Keratinocyte (primary cell): ENCODE results near the gene TMEM131. TPM values are rescaled to one million over a fixed set of nuclear protein-coding genes. Genes with fewer than 3 reads are reported as not detected.

Experiments
- DNase-seq: peaks from one replicate; pipeline ENCODE4 v3.0.0-alpha.2; 2011; ENCODE audit warnings: low read depth, missing footprints, low spot score
- FAIRE-seq: peaks from 2 replicates; lab custom pipeline; 2011; peaks lifted over from hg19 to GRCh38; lab: Jason Lieb, UNC
- H2AFZ ChIP-seq: 2 replicates; pipeline ENCODE4 v1.6.0; 2012; ENCODE audit warnings: low read length, control low read depth, inconsistent platforms; ENCODE audit not compliant: control insufficient read depth
- H3K27ac ChIP-seq: 2 replicates; pipeline ENCODE4 v1.5.1; 2011; ENCODE audit warnings: low read length; ENCODE audit not compliant: control insufficient read depth, insufficient read depth
- H3K27me3 ChIP-seq: 3 replicates; pipeline ENCODE4 v1.6.0; 2011; ENCODE audit warnings: low read length; ENCODE audit not compliant: control insufficient read depth, insufficient read depth; ENCODE audit errors: extremely low read depth
- H3K36me3 ChIP-seq, 2 experiments: 2 replicates in 1 of 2; 3 replicates in 1 of 2; pipeline ENCODE4 v1.5.1; 2011; ENCODE audit warnings: low read length in 2 of 2, mild to moderate bottlenecking in 1 of 2; ENCODE audit not compliant: control insufficient read depth in 2 of 2, insufficient read depth in 2 of 2; ENCODE audit errors: extremely low read depth in 1 of 2
- H3K4me1 ChIP-seq: 3 replicates; pipeline ENCODE4 v1.5.1; 2011; ENCODE audit warnings: low read length; ENCODE audit not compliant: control insufficient read depth, insufficient read depth; ENCODE audit errors: extremely low read depth
- H3K4me2 ChIP-seq: 3 replicates; pipeline ENCODE4 v1.6.0; 2011; ENCODE audit warnings: low read depth, low read length; ENCODE audit not compliant: control insufficient read depth, insufficient read depth; ENCODE audit errors: extremely low read depth
- H3K4me3 ChIP-seq, 3 experiments: fragments of 200-600 bp in 1 of 3; sonication (generic) in 1 of 3; 2 replicates in 2 of 3; 3 replicates in 1 of 3; pipeline ENCODE4 v1.5.1; 2011 to 2016; ENCODE audit warnings: low read length in 3 of 3, mild to moderate bottlenecking in 3 of 3, control low read depth in 2 of 3, inconsistent platforms in 1 of 3, low read depth in 1 of 3, mixed read lengths in 1 of 3, mixed run types in 1 of 3, moderate library complexity in 1 of 3; ENCODE audit not compliant: control insufficient read depth in 2 of 3, insufficient read depth in 2 of 3; ENCODE audit errors: extremely low read depth in 1 of 3
- H3K79me2 ChIP-seq: 2 replicates; pipeline ENCODE4 v1.6.0; 2012; ENCODE audit warnings: low read length; ENCODE audit not compliant: control insufficient read depth, insufficient read depth
- H3K9ac ChIP-seq: 3 replicates; pipeline ENCODE4 v1.6.0; 2011; ENCODE audit warnings: low read length; ENCODE audit not compliant: control insufficient read depth, insufficient read depth; ENCODE audit errors: extremely low read depth
- H3K9me1 ChIP-seq: 3 replicates; pipeline ENCODE4 v1.6.0; 2011; ENCODE audit warnings: low read length; ENCODE audit not compliant: control insufficient read depth, insufficient read depth; ENCODE audit errors: extremely low read depth
- H3K9me3 ChIP-seq: 2 replicates; pipeline ENCODE4 v1.5.1; 2012; ENCODE audit warnings: low read depth, low read length; ENCODE audit not compliant: control insufficient read depth
- H4K20me1 ChIP-seq: 3 replicates; pipeline ENCODE4 v1.6.0; 2011; ENCODE audit warnings: low read length; ENCODE audit not compliant: control insufficient read depth, insufficient read depth; ENCODE audit errors: extremely low read depth
- CTCF ChIP-seq, 3 experiments: IDR thresholded peaks in 1 of 3; conservative IDR thresholded peaks in 1 of 3; optimal IDR thresholded peaks in 1 of 3; 2 replicates in 2 of 3; 3 replicates in 1 of 3; pipeline versions ENCODE3 to v1.5.1; 2011; ENCODE audit warnings: low read length in 3 of 3, mild to moderate bottlenecking in 3 of 3, moderate library complexity in 2 of 3, control low read depth in 1 of 3, inconsistent platforms in 1 of 3; ENCODE audit not compliant: insufficient read depth in 2 of 3; ENCODE audit errors: extremely low read depth in 1 of 3
- EZH2 ChIP-seq: IDR thresholded peaks from one replicate; pipeline ENCODE4 v1.6.1; 2012; ENCODE audit warnings: inconsistent platforms, mild to moderate bottlenecking, low read length, moderate library complexity
- dilution Hi-C: fragments of 300-500 bp; cut with MboI; formaldehyde crosslinking; loops from one replicate; pipeline ENCODE4 v1.7.0; 2020; ENCODE audit warnings: low sequenced_read_pairs; ENCODE audit not compliant: extremely low pct_ligation_motif_present
- polyA plus RNA-seq, 5 experiments: library from polyadenylated mRNA; depleted of rRNA in 3 of 5; stranded (reverse) in 3 of 5; stranded (forward) in 1 of 5; unstranded in 1 of 5; fragments of >200 nt; gene quantifications; 1 replicate in 1 of 5; 2 replicates in 3 of 5; 3 replicates in 1 of 5; pipeline versions ENCODE4 v1.2.1 to v1.2.3, GENCODE V29; 2011 to 2012; ENCODE audit warnings: missing spikeins in 2 of 5, low read depth in 1 of 5, low replicate concordance in 1 of 5

The TMEM131 gene
- polyA plus RNA-seq, 1 donor (not counting 4 experiments of a cell fraction or from before 2014, with no cell fraction given) = 25.5 TPM

- Histone ChIP-seq H4K20me1 (no peaks in the 10 kb centered on the region), H3K9ac (no peak overlapping the region), H3K4me3 (no peak overlapping the region), H3K9me1 (no peaks in the 10 kb centered on the region), H3K79me2 (no peaks in the 10 kb centered on the region), H3K36me3 (peaks cover 36 to 46% of the 10 kb centered on the region in 2 experiments), H3K4me1 (peaks cover 7% of the 10 kb centered on the region), H3K9me3 (no peaks in the 10 kb centered on the region), H3K4me2 (no peak overlapping the region), H3K27me3 (no peaks in the 10 kb centered on the region), H3K27ac (no peak overlapping the region), H2AFZ (no peak overlapping the region)
- DNase-seq (no peak), FAIRE-seq (no peak)
- TF ChIP-seq CTCF (optimal IDR thresholded peaks at IDR 0.05 in 1 of 3, IDR thresholded peaks at IDR 0.05 in 1 of 3, conservative IDR thresholded peaks at IDR 0.05 in 1 of 3; ENCODE audit: extremely low read depth in 1 of 3, insufficient read depth in 2 of 3, low read length in 3 of 3) (no peak), EZH2 (no peak)
- dilution Hi-C loops = no loop called here
Observed at GRCh38 chr2:97760480-97761049, 235.2 kb downstream of the TMEM131 start.

GRCh38 chr2:97759727-97760407 is 235.9 kb downstream of the TMEM131 start:
- no peak overlapping the region for H3K27ac ChIP-seq
- H3K4me3 ChIP-seq = no peak overlapping the region
- dilution Hi-C loops = no loop called here
- no peak overlapping the region for H3K9ac ChIP-seq
- DNase-seq = no peak
- H3K36me3 ChIP-seq = peaks cover 37 to 41% of the 10 kb centered on the region in 2 experiments
- no peak overlapping the region for H2AFZ ChIP-seq
- TF ChIP-seq EZH2 = no peak
- no peak for TF ChIP-seq CTCF (optimal IDR thresholded peaks at IDR 0.05 in 1 of 3, IDR thresholded peaks at IDR 0.05 in 1 of 3, conservative IDR thresholded peaks at IDR 0.05 in 1 of 3; ENCODE audit: extremely low read depth in 1 of 3, insufficient read depth in 2 of 3, low read length in 3 of 3)
- H3K79me2 ChIP-seq = no peaks in the 10 kb centered on the region
- FAIRE-seq = no peak
- H3K9me1 ChIP-seq = no peaks in the 10 kb centered on the region
- H3K4me1 ChIP-seq = peaks cover 14% of the 10 kb centered on the region
- H4K20me1 ChIP-seq = no peaks in the 10 kb centered on the region
- H3K27me3 ChIP-seq = no peaks in the 10 kb centered on the region
- no peaks in the 10 kb centered on the region for H3K9me3 ChIP-seq
- H3K4me2 ChIP-seq = no peak overlapping the region
